HG03354 (cell line): ENCODE data around the gene SYT1.
"Not testable (repeated sequence)": the region's sequence is repeated elsewhere in the genome, so short reads cannot be mapped to it uniquely, and the experiment has no call there.

ENCODE experiments used
- ATAC-seq: cut with Tn5 transposase; IDR thresholded peaks from one replicate; pipeline ENCODE4 v1.9.1; 2021; ENCODE audit warnings: mild to moderate bottlenecking; ENCODE audit not compliant: unreplicated experiment, poor library complexity, severe bottlenecking

The SYT1 gene

GRCh38 chr12:78864403-78864869, at the start of gene SYT1:
Gene SYT1, plus strand, starts transcription at chr12:78864774.
- ATAC-seq, result peak; percentile 22

GRCh38 chr12:78818487-78818886, 46.1 kb upstream of the SYT1 start:
- no peak for ATAC-seq

- ATAC-seq, result no peak
Observed at GRCh38 chr12:78820946-78821345, 43.6 kb upstream of the SYT1 start.

GRCh38 chr12:78824918-78825317, 39.7 kb upstream of the SYT1 start:
- no peak for ATAC-seq

- no peak for ATAC-seq
Observed at GRCh38 chr12:78829690-78830089, 34.9 kb upstream of the SYT1 start.

GRCh38 chr12:78835493-78835892, 29.1 kb upstream of the SYT1 start:
- ATAC-seq, result no peak

GRCh38 chr12:78840518-78841019, 24.0 kb upstream of the SYT1 start:
- ATAC-seq, result not testable (repeated sequence)

GRCh38 chr12:78853231-78853630, 11.3 kb upstream of the SYT1 start:
- no peak for ATAC-seq

- peak; percentile 63 for ATAC-seq
Observed at GRCh38 chr12:78863482-78864402, 832 bp upstream of the SYT1 start.

- peak; percentile 20 for ATAC-seq
Observed at GRCh38 chr12:78864870-78865463, 393 bp downstream of the SYT1 start.

- no peak for ATAC-seq
Observed at GRCh38 chr12:78865516-78865915, 942 bp downstream of the SYT1 start.

- ATAC-seq, result no peak
Observed at GRCh38 chr12:78866518-78866917, 1.9 kb downstream of the SYT1 start.

GRCh38 chr12:78870539-78870938, 6.0 kb downstream of the SYT1 start:
- no peak for ATAC-seq

GRCh38 chr12:78871566-78871965, 7.0 kb downstream of the SYT1 start:
- ATAC-seq, result no peak

GRCh38 chr12:78878459-78878858, 13.9 kb downstream of the SYT1 start:
- ATAC-seq, result no peak

- no peak for ATAC-seq
Observed at GRCh38 chr12:78878866-78879265, 14.3 kb downstream of the SYT1 start.

GRCh38 chr12:78880078-78880477, 15.5 kb downstream of the SYT1 start:
- no peak for ATAC-seq

- ATAC-seq, result no peak
Observed at GRCh38 chr12:78881685-78882084, 17.1 kb downstream of the SYT1 start.

- no peak for ATAC-seq
Observed at GRCh38 chr12:78885466-78885865, 20.9 kb downstream of the SYT1 start.

- ATAC-seq, result no peak
Observed at GRCh38 chr12:78886719-78887407, 22.3 kb downstream of the SYT1 start.
